ENCODE results near the gene FBLN5. TPM values are rescaled to one million over a fixed set of nuclear protein-coding genes. Genes with fewer than 3 reads are reported as not detected.

The FBLN5 gene
- total and polyA plus RNA-seq, 2 of the 4 experiments (the other 2 are of a cell fraction): 10.6 to 76.4 TPM

- no peak for TF ChIP-seq CTCF (conservative IDR thresholded peaks at IDR 0.05; ENCODE audit: low read depth, low read length)
Observed at GRCh38 chr14:91961297-91962220, 14.1 kb upstream of the FBLN5 start (continued).

- no peaks in the 10 kb centered on the region for H3K36me3 ChIP-seq (ENCODE audit: control insufficient read depth, insufficient read depth, low read length)
- no peak overlapping the region for H4K5ac ChIP-seq (ENCODE audit: low read depth, low read length)
- H3K4me2 ChIP-seq (ENCODE audit: low read depth, low read length): no peak overlapping the region
- in situ Hi-C loops (cut with MboI; ENCODE audit: low sequenced_read_pairs): no loop called here
- H3K4me1 ChIP-seq (ENCODE audit: control insufficient read depth, insufficient read depth, low read length): no peaks in the 10 kb centered on the region; the same call in 1 of the 2 replicates
- H3K4me3 ChIP-seq (ENCODE audit: insufficient read depth, low read depth, low read length): no peak overlapping the region
- no peak overlapping the region for H2AK9ac ChIP-seq (replicated peaks; ENCODE audit: low read depth, low read length, poor library complexity)
- no peak overlapping the region for H3K27ac ChIP-seq (ENCODE audit: insufficient read depth, low read length)
- no peaks in the 10 kb centered on the region for H4K20me1 ChIP-seq (ENCODE audit: insufficient read depth, low read length)
- ChIA-PET CTCF (no interaction called here), POLR2A (ENCODE audit: unreplicated experiment) (no interaction called here)
- no peak for TF ChIP-seq RCOR1 (IDR thresholded peaks at IDR 0.05; ENCODE audit: insufficient replicate concordance, low read length)
- TF ChIP-seq NFE2L2 (IDR thresholded peaks at IDR 0.05; ENCODE audit: low read depth, low read length): no peak
- H3K79me1 ChIP-seq (ENCODE audit: low read depth in 1 of 2, low read length in 2 of 2): no peaks in the 10 kb centered on the region
- H3K9ac ChIP-seq (ENCODE audit: low read depth, low read length): no peak overlapping the region
- no peak overlapping the region for H3K4ac ChIP-seq (ENCODE audit: low read depth, low read length)
- intact Hi-C loops (cut with micrococcal nuclease): no loop called here
- H4K91ac ChIP-seq (ENCODE audit: insufficient read depth, low read depth, low read length): no peak overlapping the region
- no TSS peak for BruUV-seq (replicated peaks)
- H2BK5ac ChIP-seq (ENCODE audit: low read depth, low read length, poor library complexity, severe bottlenecking): no peak overlapping the region
- peaks cover 6% of the 10 kb centered on the region; the same call in 1 of the 2 replicates for H3K9me1 ChIP-seq (ENCODE audit: insufficient read depth, low read length)
- H2AK5ac ChIP-seq (ENCODE audit: low read depth, low read length): no peak overlapping the region
- H3K18ac ChIP-seq (ENCODE audit: low read depth, low read length): no peak overlapping the region
- H2BK15ac ChIP-seq (ENCODE audit: low read depth, low read length): no peak overlapping the region
- no peak overlapping the region for H2AFZ ChIP-seq (replicated peaks; ENCODE audit: low read length, poor library complexity)
- H2BK20ac ChIP-seq (ENCODE audit: low read depth, low read length): no peak overlapping the region
- WGBS, 2 experiments (ENCODE audit: extremely low coverage in 2 of 2, insufficient read length in 1 of 2): 100% methylated on average over 1 of the region's 9 CpGs; no CpG with 5 or more reads in 1 of the 2 experiments
- no peak overlapping the region for H2BK120ac ChIP-seq (ENCODE audit: low read depth, low read length)
- DNase-seq (no peak), ATAC-seq (ENCODE audit: low read depth) (no peak)
- H3K23ac ChIP-seq (ENCODE audit: low read depth, low read length): no peak overlapping the region
- dilution Hi-C loops (cut with HindIII; ENCODE audit: low sequenced_read_pairs, unreplicated experiment): no loop called here
- H4K8ac ChIP-seq (ENCODE audit: low read depth in 2 of 2, low read length in 2 of 2): no peak overlapping the region
- peaks cover 2% of the 10 kb centered on the region; the same call in 1 of the 2 replicates for H3K27me3 ChIP-seq (ENCODE audit: control insufficient read depth, insufficient read depth, low read length)
- no peak overlapping the region for H3K14ac ChIP-seq (replicated peaks; ENCODE audit: low read depth, low read length)
- H3K9me3 ChIP-seq (ENCODE audit: control insufficient read depth, insufficient read depth, low read length): no peaks in the 10 kb centered on the region
- H3K56ac ChIP-seq (ENCODE audit: extremely low read depth, insufficient read depth, low read length): no peak overlapping the region
Observed at GRCh38 chr14:91957876-91958313, 10.4 kb upstream of the FBLN5 start.

Data from IMR-90 (cell line).